H1 (cell line): ENCODE measurements around the gene TNS3. TPM values are rescaled to one million over a fixed set of nuclear protein-coding genes. Genes with fewer than 3 reads are reported as not detected.

Source experiments
- CTCF ChIA-PET: fragments of 300-600 bp; sonication (Branson Sonifier 250); formaldehyde crosslinking; loops from one replicate; lab custom pipeline; 2021; ENCODE audit not compliant: partially characterized antibody; lab: Charles Lee
- POLR2A ChIA-PET: fragments of 300-600 bp; sonication (Branson Sonifier 250); formaldehyde crosslinking; loops from one replicate; lab custom pipeline; 2021; ENCODE audit warnings: inconsistent platforms; ENCODE audit not compliant: partially characterized antibody; lab: Charles Lee
- DNase-seq, 2 experiments: peaks; one replicate each; pipeline versions ENCODE4 v3.0.0 to v3.0.0-alpha.2; 2010 to 2022; ENCODE audit warnings: low spot score in 2 of 2, low read depth in 1 of 2, mixed read lengths in 1 of 2
- FAIRE-seq: peaks from 2 replicates; lab custom pipeline; 2011; peaks lifted over from hg19 to GRCh38; lab: Jason Lieb, UNC
- H2AFZ ChIP-seq: 2 replicates; pipeline ENCODE4 v1.8.1; 2012; ENCODE audit warnings: low read length, inconsistent platforms
- H2AK5ac ChIP-seq: 2 replicates; pipeline ENCODE4 v1.6.1; 2013; ENCODE audit warnings: low read depth, low read length
- H2BK120ac ChIP-seq: replicated peaks from 2 replicates; pipeline ENCODE3; 2013; ENCODE audit warnings: low read depth, low read length, inconsistent platforms
- H2BK12ac ChIP-seq: 2 replicates; pipeline ENCODE4 v1.6.1; 2013; ENCODE audit warnings: low read depth, low read length
- H2BK15ac ChIP-seq: 2 replicates; pipeline ENCODE4 v1.6.1; 2013; ENCODE audit warnings: low read length
- H2BK20ac ChIP-seq: 2 replicates; pipeline ENCODE4 v1.6.1; 2013; ENCODE audit warnings: low read length
- H2BK5ac ChIP-seq: 2 replicates; pipeline ENCODE4 v1.6.1; 2013; ENCODE audit warnings: low read depth, low read length
- H3K14ac ChIP-seq: 2 replicates; pipeline ENCODE4 v1.6.1; 2013; ENCODE audit warnings: inconsistent platforms; ENCODE audit not compliant: insufficient read length
- H3K18ac ChIP-seq: 2 replicates; pipeline ENCODE4 v1.6.1; 2013; ENCODE audit warnings: low read length; ENCODE audit errors: extremely low read depth
- H3K23ac ChIP-seq: 2 replicates; pipeline ENCODE4 v1.6.1; 2013; ENCODE audit warnings: inconsistent platforms; ENCODE audit not compliant: insufficient read length
- H3K23me2 ChIP-seq: 2 replicates; pipeline ENCODE4 v1.6.1; 2013; ENCODE audit warnings: low read depth, low read length
- H3K27ac ChIP-seq: 2 replicates; pipeline ENCODE4 v1.6.1; 2011; ENCODE audit warnings: low read depth, low read length, inconsistent platforms
- H3K27me3 ChIP-seq, 4 experiments: replicated peaks in 1 of 4; 1 replicate in 1 of 4; 2 replicates in 3 of 4; pipeline versions ENCODE4 v1.6.1 to v1.8.1; 2011 to 2013; ENCODE audit warnings: low read length in 3 of 4, mild to moderate bottlenecking in 3 of 4, inconsistent platforms in 2 of 4, mixed read lengths in 2 of 4, moderate library complexity in 1 of 4; ENCODE audit not compliant: control insufficient read depth in 3 of 4, insufficient read depth in 3 of 4; ENCODE audit errors: extremely low read depth in 1 of 4
- H3K36me3 ChIP-seq, 4 experiments: 2 replicates each; pipeline versions ENCODE4 v1.6.1 to v1.8.1; 2011 to 2013; ENCODE audit warnings: mild to moderate bottlenecking in 4 of 4, low read length in 3 of 4, moderate library complexity in 2 of 4, control low read depth in 1 of 4, inconsistent platforms in 1 of 4; ENCODE audit not compliant: insufficient read depth in 4 of 4, control insufficient read depth in 2 of 4
- H3K4ac ChIP-seq: replicated peaks from 2 replicates; pipeline ENCODE3; 2013; ENCODE audit warnings: low read length, low read depth, mixed read lengths, inconsistent platforms; ENCODE audit not compliant: insufficient read length
- H3K4me1 ChIP-seq, 4 experiments: replicated peaks in 1 of 4; 1 replicate in 1 of 4; 2 replicates in 3 of 4; pipeline versions ENCODE4 v1.6.1 to v1.8.1; 2011 to 2013; ENCODE audit warnings: low read length in 3 of 4, inconsistent platforms in 2 of 4, mixed read lengths in 1 of 4; ENCODE audit not compliant: insufficient read depth in 4 of 4, control insufficient read depth in 3 of 4
- H3K4me2 ChIP-seq, 2 experiments: 2 replicates each; pipeline versions ENCODE4 v1.6.1 to v1.8.1; 2011 to 2013; ENCODE audit warnings: low read depth in 2 of 2, low read length in 2 of 2, control low read depth in 1 of 2, inconsistent platforms in 1 of 2, mild to moderate bottlenecking in 1 of 2; ENCODE audit not compliant: insufficient read depth in 1 of 2
- H3K4me3 ChIP-seq, 4 experiments: fragments of 200-600, 300-600 bp in 1 of 4; sonication (generic), shearing (Covaris generic), sonication (Bioruptor Twin) in 1 of 4; 2 replicates each; pipeline versions ENCODE4 v1.5.1 to v1.8.1; 2011 to 2016; ENCODE audit warnings: low read length in 4 of 4, low read depth in 3 of 4, control low read depth in 2 of 4, inconsistent platforms in 2 of 4, mild to moderate bottlenecking in 2 of 4, mixed read lengths in 1 of 4, moderate library complexity in 1 of 4; ENCODE audit not compliant: insufficient read depth in 2 of 4; ENCODE audit errors: extremely low read depth in 1 of 4
- H3K56ac ChIP-seq: replicated peaks from 2 replicates; pipeline ENCODE3; 2013; ENCODE audit warnings: low read depth, mild to moderate bottlenecking, mixed read lengths, low read length, inconsistent platforms; ENCODE audit not compliant: insufficient read length
- H3K79me1 ChIP-seq: 2 replicates; pipeline ENCODE4 v1.6.1; 2013; ENCODE audit warnings: low read depth, low read length, control low read depth
- H3K79me2 ChIP-seq, 2 experiments: 2 replicates each; pipeline versions ENCODE4 v1.6.1 to v1.8.1; 2012 to 2013; ENCODE audit warnings: low read length in 2 of 2, mild to moderate bottlenecking in 2 of 2, inconsistent platforms in 1 of 2; ENCODE audit not compliant: insufficient read depth in 2 of 2, control insufficient read depth in 1 of 2
- H3K9ac ChIP-seq, 4 experiments: replicated peaks in 1 of 4; 1 replicate in 1 of 4; 2 replicates in 3 of 4; pipeline versions ENCODE4 v1.6.1 to v1.8.1; 2011 to 2013; ENCODE audit warnings: low read depth in 3 of 4, low read length in 3 of 4, control low read depth in 2 of 4, mild to moderate bottlenecking in 2 of 4, moderate library complexity in 2 of 4, inconsistent platforms in 1 of 4; ENCODE audit errors: extremely low read depth in 1 of 4
- H3K9me3 ChIP-seq, 2 experiments: 2 replicates each; pipeline versions ENCODE4 v1.6.1 to v1.8.1; 2012 to 2013; ENCODE audit warnings: mild to moderate bottlenecking in 2 of 2, moderate library complexity in 2 of 2, control low read depth in 1 of 2, inconsistent platforms in 1 of 2, low read depth in 1 of 2, low read length in 1 of 2, mixed read lengths in 1 of 2; ENCODE audit not compliant: insufficient read depth in 2 of 2
- H4K20me1 ChIP-seq, 2 experiments: replicated peaks in 1 of 2; 2 replicates each; pipeline versions ENCODE3 to v1.8.1; 2011 to 2013; ENCODE audit warnings: inconsistent platforms in 2 of 2, low read length in 2 of 2, mild to moderate bottlenecking in 1 of 2; ENCODE audit not compliant: insufficient read depth in 2 of 2, control insufficient read depth in 1 of 2
- H4K5ac ChIP-seq: 2 replicates; pipeline ENCODE4 v1.6.1; 2013; ENCODE audit warnings: low read length, low read depth, mixed read lengths, inconsistent platforms; ENCODE audit not compliant: insufficient read length
- H4K8ac ChIP-seq: 2 replicates; pipeline ENCODE4 v1.8.0; 2013; ENCODE audit warnings: mild to moderate bottlenecking, moderate library complexity, low read length, inconsistent platforms; ENCODE audit not compliant: insufficient read depth; ENCODE audit errors: extremely low read depth
- H4K91ac ChIP-seq: replicated peaks from 2 replicates; pipeline ENCODE3; 2013; ENCODE audit warnings: low read length, mixed read lengths, inconsistent platforms; ENCODE audit not compliant: insufficient read length
- EP300 ChIP-seq, 2 experiments: IDR thresholded peaks; 1 replicate in 1 of 2; 2 replicates in 1 of 2; pipeline ENCODE4 v1.6.1; 2011 to 2012; ENCODE audit warnings: low read depth in 2 of 2, low read length in 2 of 2, mild to moderate bottlenecking in 2 of 2, borderline replicate concordance in 1 of 2, inconsistent platforms in 1 of 2, moderate library complexity in 1 of 2
- JUN ChIP-seq: IDR thresholded peaks from 2 replicates; pipeline ENCODE4 v1.6.1; 2011; ENCODE audit warnings: low read depth, mild to moderate bottlenecking, improper control_type of control experiment, low read length
- SP1 ChIP-seq: IDR thresholded peaks from 2 replicates; pipeline ENCODE4 v1.6.1; 2011; ENCODE audit warnings: low read depth, low read length
- WGBS, 2 experiments: shearing (Covaris generic) in 1 of 2; methylation state at CpG; one replicate each; pipeline versions ENCODE4 v1.1.6 to v1.1.7; 2013 to 2015; ENCODE audit warnings: low lambda C conversion rate in 2 of 2, mixed read lengths in 2 of 2, inconsistent platforms in 1 of 2, low coverage in 1 of 2, missing lambda C conversion rate in 1 of 2; ENCODE audit not compliant: insufficient replicate concordance in 2 of 2, insufficient coverage in 1 of 2, insufficient read length in 1 of 2; ENCODE audit errors: extremely low coverage in 1 of 2, missing lambda C conversion rate in 1 of 2; 5-methylcytosine and 5-hydroxymethylcytosine counted together
- polyA plus RNA-seq, 7 experiments: library from polyadenylated mRNA; depleted of rRNA in 3 of 7; stranded (reverse) in 5 of 7; unstranded in 2 of 7; fragments of >200 nt in 5 of 7; fragments of 200-250 nt in 2 of 7; gene quantifications; 1 replicate in 5 of 7; 2 replicates in 1 of 7; 4 replicates in 1 of 7; pipeline versions ENCODE4 v1.2.1 to v1.2.3, GENCODE V29; 2011 to 2013; ENCODE audit warnings: missing spikeins in 2 of 7, mixed read lengths in 2 of 7
- total RNA-seq: library from RNA; stranded (reverse); fragmentation: NEBNext Ultra II Directional; extraction: Animal tissue kit (Norgen Biotek cat#: 25700); gene quantifications from 2 replicates; pipeline ENCODE4 v1.2.1, GENCODE V29; 2021

The TNS3 gene
- total and polyA plus RNA-seq, 2 of the 8 experiments (the other 6 are each of a cell fraction or from before 2014, with no cell fraction given) = 11.9 to 24.2 TPM

GRCh38 chr7:47597379-47597778 is 15.5 kb upstream of the TNS3 start:
- WGBS, 2 experiments = 86% methylated on average over 5 of the region's 5 CpGs; no CpG with 5 or more reads in 1 of the 2 experiments
- no peak overlapping the region for H2BK15ac ChIP-seq
- no peak for TF ChIP-seq SP1
- no peak for TF ChIP-seq EP300 (IDR thresholded peaks at IDR 0.05; ENCODE audit: borderline replicate concordance in 1 of 2, low read depth in 2 of 2, low read length in 2 of 2)
- no peak for TF ChIP-seq JUN

More at GRCh38 chr7:47597379-47597778, 15.5 kb upstream of the TNS3 start:
- H3K23ac ChIP-seq = no peak overlapping the region
- no peak overlapping the region for H3K4me3 ChIP-seq
- no peak for FAIRE-seq
- no peak overlapping the region for H3K9ac ChIP-seq
- H3K79me2 ChIP-seq = no peaks in the 10 kb centered on the region
- H3K36me3 ChIP-seq = no peaks in the 10 kb centered on the region
- ChIA-PET POLR2A (no interaction called here), CTCF (interaction anchor here (0.7 kb wide), 1 partner anchor 341 kb away, joined by 3 read pairs; no protein-coding TSS in a partner anchor)
- no peak overlapping the region for H4K8ac ChIP-seq
- H2BK20ac ChIP-seq = no peak overlapping the region
- DNase-seq = no peak
- H4K91ac ChIP-seq = no peak overlapping the region
- H2AK5ac ChIP-seq = no peak overlapping the region
- H3K4ac ChIP-seq = no peak overlapping the region
- H2AFZ ChIP-seq = no peak overlapping the region
- peaks cover 25 to 30% of the 10 kb centered on the region in 2 experiments for H3K9me3 ChIP-seq
- no peak overlapping the region for H3K14ac ChIP-seq
- H3K23me2 ChIP-seq = no peaks in the 10 kb centered on the region
- no peaks in the 10 kb centered on the region for H4K20me1 ChIP-seq
- no peak overlapping the region for H3K4me2 ChIP-seq
- H4K5ac ChIP-seq = no peak overlapping the region
- no peak overlapping the region for H2BK5ac ChIP-seq
- H2BK12ac ChIP-seq = no peak overlapping the region
- H3K27me3 ChIP-seq = no peaks in the 10 kb centered on the region
- H3K56ac ChIP-seq = no peak overlapping the region
- H3K4me1 ChIP-seq = peaks cover 0 to under 1% (median 0%) of the 10 kb centered on the region in 4 experiments; a peak in 1 of 7 replicates
- no peak overlapping the region for H3K18ac ChIP-seq
- H2BK120ac ChIP-seq = no peak overlapping the region
- no peaks in the 10 kb centered on the region for H3K79me1 ChIP-seq
- no peak overlapping the region for H3K27ac ChIP-seq
